Astrocyte of the spinal cord (primary cell): Measurements from ENCODE around the gene MPP3.
A peak's percentile ranks its signal among the peaks of the same experiment; 100 is the strongest.

Source experiments
- DNase-seq: peaks from one replicate; pipeline ENCODE4 v3.0.0; 2011; ENCODE audit warnings: low read depth, low spot score
- H3K4me3 ChIP-seq: 2 replicates; pipeline ENCODE4 v1.5.1; 2011; ENCODE audit warnings: low read depth, mild to moderate bottlenecking, low read length, moderate library complexity
- CTCF ChIP-seq: IDR thresholded peaks from 2 replicates; pipeline ENCODE4 v1.5.1; 2012; ENCODE audit warnings: low read depth, mild to moderate bottlenecking, low read length, inconsistent platforms
- in situ Hi-C: cut with HindIII; loops from 2 replicates; pipeline ENCODE4 v1.10.0; 2017; ENCODE audit warnings: low sequenced_read_pairs

Gene MPP3

DNA sequence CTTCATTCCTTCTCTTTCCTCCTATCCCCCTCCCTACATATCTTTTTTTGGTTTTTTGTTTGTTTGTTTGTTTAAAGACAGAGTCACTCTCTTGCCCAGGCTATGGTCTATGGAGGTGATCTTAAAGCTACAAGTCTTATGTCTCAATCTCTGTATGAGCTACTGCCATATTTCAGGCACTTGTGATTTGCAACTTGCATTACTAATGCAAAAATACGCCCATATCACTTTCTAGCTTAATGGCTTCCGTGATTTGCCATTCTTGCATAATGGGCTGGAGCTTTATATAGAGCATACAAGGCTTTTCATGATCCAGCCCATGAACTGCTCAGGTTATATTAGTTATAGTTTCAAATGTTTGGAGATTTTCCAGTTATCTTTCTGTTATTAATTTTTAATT, 45.2 kb downstream of the MPP3 start:
- DNase-seq: no peak
- in situ Hi-C loops: no loop called here
- H3K4me3 ChIP-seq: no peak overlapping the region
- TF ChIP-seq CTCF: no peak

GRCh38 chr17:43784628-43785101, 48.3 kb downstream of the MPP3 start:
- DNase-seq: peak; percentile 80
- H3K4me3 ChIP-seq: no peak overlapping the region
- no peak for TF ChIP-seq CTCF
- in situ Hi-C loops: no loop called here

GRCh38 chr17:43784068-43784467, 48.9 kb downstream of the MPP3 start:
- H3K4me3 ChIP-seq: no peak overlapping the region
- DNase-seq: peak; percentile 71
- TF ChIP-seq CTCF: no peak
- in situ Hi-C loops: no loop called here

GRCh38 chr17:43782913-43783680, 49.8 kb downstream of the MPP3 start:
- DNase-seq: no peak
- TF ChIP-seq CTCF: no peak
- H3K4me3 ChIP-seq: no peak overlapping the region
- in situ Hi-C loops: no loop called here

DNA sequence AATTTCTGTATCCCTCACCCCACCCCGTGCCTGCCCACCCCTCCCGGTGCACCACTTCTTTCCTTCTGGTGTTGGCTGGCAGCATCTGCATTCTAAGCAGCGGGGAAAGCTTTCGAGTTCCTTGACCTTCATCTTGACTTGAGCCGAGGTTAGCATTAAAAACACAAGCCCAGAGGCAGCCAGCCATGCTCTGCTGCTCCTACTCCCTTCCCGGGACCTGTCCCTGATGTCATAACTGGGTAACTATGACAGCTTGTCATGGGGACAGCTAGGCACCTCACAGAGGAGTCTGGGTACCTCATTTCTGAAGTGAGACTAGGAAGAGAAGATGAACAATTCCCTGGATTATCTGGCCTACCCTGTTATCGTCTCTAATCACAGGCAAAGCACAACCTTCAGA, 52.8 kb downstream of the MPP3 start, which contains the start of gene CFAP97D1:
Gene CFAP97D1 (plus strand): TSS at position 301 of the 400 bp plus-strand sequence. CDS start 28 bp downstream, at position 329.
- no peak for DNase-seq
- H3K4me3 ChIP-seq: peak within 1 kb of the TSS; percentile 72
- in situ Hi-C loops: no loop called here
- no peak for TF ChIP-seq CTCF

GRCh38 chr17:43779145-43780125, 53.5 kb downstream of the MPP3 start:
- DNase-seq: peak; percentile 40
- in situ Hi-C loops: no loop called here
- peak overlapping the region; percentile 72 for H3K4me3 ChIP-seq
- peak; percentile 17 for TF ChIP-seq CTCF
